DND-41 (cell line): ENCODE data around the gene PRR16.

Experiments
- EZH2 ChIP-seq: IDR thresholded peaks from 3 replicates; pipeline ENCODE4 v1.6.1; 2012; ENCODE audit warnings: borderline replicate concordance, low read depth, mild to moderate bottlenecking, moderate library complexity, low read length, inconsistent platforms; ENCODE audit not compliant: severe bottlenecking
- TF ChIP-seq, protein P1 (sequence below): IDR thresholded peaks from 2 replicates; pipeline ENCODE4 v1.5.1; 2012; ENCODE audit warnings: borderline replicate concordance, low read length, moderate library complexity, mild to moderate bottlenecking; ENCODE audit not compliant: poor library complexity, severe bottlenecking; ENCODE audit errors: extremely low read depth

DNA sequence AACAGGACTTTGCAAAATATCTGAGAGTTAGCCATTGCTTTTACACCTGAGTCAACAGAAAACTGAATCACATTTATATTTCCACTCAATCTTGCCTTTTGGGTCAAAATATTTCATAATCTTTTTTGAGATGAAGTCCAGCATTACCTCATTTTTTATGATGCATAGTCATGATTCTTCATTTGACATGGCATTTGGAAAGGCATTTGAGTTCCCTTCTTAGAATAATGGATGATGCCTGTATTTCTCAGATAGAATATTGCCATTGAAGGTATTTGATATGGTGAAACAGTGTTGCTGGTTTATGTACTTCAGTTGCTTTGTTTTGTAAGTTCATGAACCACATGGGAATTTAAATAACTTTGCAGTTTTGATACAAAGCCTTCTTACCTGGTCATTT lies 180.4 kb downstream of the PRR16 start:
- TF ChIP-seq, protein P1, sequence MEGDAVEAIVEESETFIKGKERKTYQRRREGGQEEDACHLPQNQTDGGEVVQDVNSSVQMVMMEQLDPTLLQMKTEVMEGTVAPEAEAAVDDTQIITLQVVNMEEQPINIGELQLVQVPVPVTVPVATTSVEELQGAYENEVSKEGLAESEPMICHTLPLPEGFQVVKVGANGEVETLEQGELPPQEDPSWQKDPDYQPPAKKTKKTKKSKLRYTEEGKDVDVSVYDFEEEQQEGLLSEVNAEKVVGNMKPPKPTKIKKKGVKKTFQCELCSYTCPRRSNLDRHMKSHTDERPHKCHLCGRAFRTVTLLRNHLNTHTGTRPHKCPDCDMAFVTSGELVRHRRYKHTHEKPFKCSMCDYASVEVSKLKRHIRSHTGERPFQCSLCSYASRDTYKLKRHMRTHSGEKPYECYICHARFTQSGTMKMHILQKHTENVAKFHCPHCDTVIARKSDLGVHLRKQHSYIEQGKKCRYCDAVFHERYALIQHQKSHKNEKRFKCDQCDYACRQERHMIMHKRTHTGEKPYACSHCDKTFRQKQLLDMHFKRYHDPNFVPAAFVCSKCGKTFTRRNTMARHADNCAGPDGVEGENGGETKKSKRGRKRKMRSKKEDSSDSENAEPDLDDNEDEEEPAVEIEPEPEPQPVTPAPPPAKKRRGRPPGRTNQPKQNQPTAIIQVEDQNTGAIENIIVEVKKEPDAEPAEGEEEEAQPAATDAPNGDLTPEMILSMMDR, result no peak
- no peak for TF ChIP-seq EZH2
